Cardiac septum (tissue), 1 donor: Measurements from ENCODE around the gene PSMD11. TPM values are rescaled to one million over a fixed set of nuclear protein-coding genes. Genes with fewer than 3 reads are reported as not detected.
A peak's percentile ranks its signal among the peaks of the same experiment; 100 is the strongest.

ENCODE experiments used
- DNase-seq: peaks from one replicate; pipeline ENCODE4 v3.0.0-alpha.2; 2020; ENCODE audit warnings: low spot score
- intact Hi-C: fragments of 100-400 bp; cut with DNase I; formaldehyde crosslinking; loops from one replicate; pipeline ENCODE4 v1.14.0; 2022
- total RNA-seq: library from RNA; stranded (reverse); fragmentation: NEBNext Ultra II Directional; extraction: Animal tissue kit (Norgen Biotek cat#: 25700); gene quantifications from one replicate; pipeline ENCODE4 v1.2.1, GENCODE V29; 2021
- donor health status: DM: no; HTN: no; CAD: no.

PSMD11 gene
- total RNA-seq, 1 donor from 2014 or later = 81.7 TPM

- no peak for DNase-seq
- intact Hi-C loops = loop anchor here (5.0 kb wide), 1 partner anchor 295 kb away; no protein-coding TSS in a partner anchor
Measured at GRCh38 chr17:32461853-32462617, 17.7 kb downstream of the PSMD11 start.

GRCh38 chr17:32463304-32463703 is 19.0 kb downstream of the PSMD11 start:
- intact Hi-C loops = loop anchor here (5.0 kb wide), 1 partner anchor 294 kb away; no protein-coding TSS in a partner anchor
- no peak for DNase-seq

GRCh38 chr17:32464374-32464773 is 20.1 kb downstream of the PSMD11 start:
- intact Hi-C loops = loop anchor here (5.0 kb wide), 1 partner anchor 293 kb away; no protein-coding TSS in a partner anchor
- no peak for DNase-seq

- intact Hi-C loops = no loop called here
- no peak for DNase-seq
Measured at GRCh38 chr17:32467949-32468348, 23.6 kb downstream of the PSMD11 start.

GRCh38 chr17:32470405-32471167 is 26.3 kb downstream of the PSMD11 start:
- intact Hi-C loops = no loop called here
- no peak for DNase-seq

- DNase-seq = no peak
- intact Hi-C loops = no loop called here
Measured at GRCh38 chr17:32471652-32472051, 27.3 kb downstream of the PSMD11 start.

- intact Hi-C loops = no loop called here
- DNase-seq = no peak
Measured at GRCh38 chr17:32475258-32475657, 30.9 kb downstream of the PSMD11 start.

GRCh38 chr17:32477220-32477619 is 32.9 kb downstream of the PSMD11 start:
- intact Hi-C loops = no loop called here

GRCh38 chr17:32479074-32479617 is 34.8 kb downstream of the PSMD11 start:
- intact Hi-C loops = no loop called here
- DNase-seq = no peak

More at GRCh38 chr17:32477220-32477619, 32.9 kb downstream of the PSMD11 start:
- DNase-seq = no peak

- no peak for DNase-seq
- intact Hi-C loops = loop anchor here (5.0 to 10.0 kb wide), 3 partner anchors 36 to 271 kb away; no protein-coding TSS in a partner anchor
Measured at GRCh38 chr17:32481193-32481592, 36.9 kb downstream of the PSMD11 start.

GRCh38 chr17:32482568-32483320 is 38.4 kb downstream of the PSMD11 start:
- no peak for DNase-seq
- intact Hi-C loops = loop anchor here (5.0 to 10.0 kb wide), 3 partner anchors 35 to 270 kb away; no protein-coding TSS in a partner anchor

GRCh38 chr17:32483451-32484019 is 39.2 kb downstream of the PSMD11 start:
- intact Hi-C loops = loop anchor here (5.0 to 10.0 kb wide), 3 partner anchors 34 to 269 kb away; no protein-coding TSS in a partner anchor
- DNase-seq = no peak

- intact Hi-C loops = loop anchor here (5.0 to 10.0 kb wide), 3 partner anchors 33 to 268 kb away; no protein-coding TSS in a partner anchor
Measured at GRCh38 chr17:32484041-32484461, 39.7 kb downstream of the PSMD11 start.

GRCh38 chr17:32484628-32485027 is 40.3 kb downstream of the PSMD11 start:
- intact Hi-C loops = loop anchor here (5.0 to 10.0 kb wide), 3 partner anchors 33 to 268 kb away; no protein-coding TSS in a partner anchor
- DNase-seq = no peak

More at GRCh38 chr17:32484041-32484461, 39.7 kb downstream of the PSMD11 start:
- DNase-seq = no peak

- intact Hi-C loops = loop anchor here (10.0 kb wide), 1 partner anchor 169 kb away; no protein-coding TSS in a partner anchor
- DNase-seq = no peak
Measured at GRCh38 chr17:32485261-32486110, 41.2 kb downstream of the PSMD11 start.

GRCh38 chr17:32486111-32486700 is 41.9 kb downstream of the PSMD11 start:
- peak; percentile 86 for DNase-seq
- intact Hi-C loops = loop anchor here (10.0 kb wide), 1 partner anchor 169 kb away; no protein-coding TSS in a partner anchor
